Upper lobe of left lung (tissue), 6 donors: ENCODE measurements around the gene FEZ2. TPM values are rescaled to one million over a fixed set of nuclear protein-coding genes. Genes with fewer than 3 reads are reported as not detected.

Source experiments
- ATAC-seq, 2 donors: fragments of 200-7000 bp; cut with Tn5 transposase; one replicate each; pipeline ENCODE4 v1.9.1; 2022; ENCODE audit warnings: mild to moderate bottlenecking in 2 of 2, moderate library complexity in 2 of 2; ENCODE audit not compliant: low FRiP score in 2 of 2
- DNase-seq, 2 donors: peaks; one replicate each; pipeline ENCODE4 v3.0.0-alpha.2; 2019 to 2020
- H3K27ac ChIP-seq, 4 donors: fragments of 200-600 bp; sonication (generic); one replicate each; pipeline ENCODE4 v1.5.1; 2016 to 2019
- H3K27me3 ChIP-seq, 4 donors: fragments of 200-600 bp; sonication (generic); one replicate each; pipeline ENCODE4 v1.5.1; 2017 to 2019
- H3K36me3 ChIP-seq, 4 donors: fragments of 200-600 bp; sonication (generic); one replicate each; pipeline ENCODE4 v1.5.1; 2016 to 2019
- H3K4me1 ChIP-seq, 4 donors: fragments of 200-600 bp; sonication (generic); one replicate each; pipeline ENCODE4 v1.5.1; 2018 to 2019
- H3K4me3 ChIP-seq, 4 donors: fragments of 200-600 bp; sonication (generic); one replicate each; pipeline ENCODE4 v1.5.1; 2017 to 2019; ENCODE audit warnings: mild to moderate bottlenecking in 2 of 4, moderate library complexity in 1 of 4
- H3K9me3 ChIP-seq, 4 donors: fragments of 200-600 bp; sonication (generic); one replicate each; pipeline ENCODE4 v1.5.1; 2018 to 2019
- CTCF ChIP-seq, 6 experiments: fragments of 450-650 bp in 4 of 6; fragments of 200-600 bp in 2 of 6; sonication (generic) in 2 of 6; IDR thresholded peaks; one replicate each; pipeline ENCODE4 v1.5.1; 2016 to 2019; ENCODE audit warnings: antibody characterized with exemption in 6 of 6
- EP300 ChIP-seq, 4 donors: sonication (generic); formaldehyde crosslinking; IDR thresholded peaks; one replicate each; pipeline ENCODE4 v1.5.1; 2017; ENCODE audit warnings: antibody characterized with exemption in 4 of 4, control low read depth in 2 of 4
- POLR2A ChIP-seq, 4 donors: fragments of 450-650 bp; IDR thresholded peaks; one replicate each; pipeline ENCODE4 v1.5.1; 2016 to 2017; ENCODE audit warnings: antibody characterized with exemption in 4 of 4, mild to moderate bottlenecking in 2 of 4
- POLR2AphosphoS5 ChIP-seq, 2 donors: sonication (generic); formaldehyde crosslinking; IDR thresholded peaks; one replicate each; pipeline ENCODE4 v1.5.1; 2017; ENCODE audit warnings: antibody characterized with exemption in 2 of 2
- WGBS, 2 donors: methylation state at CpG; one replicate each; pipeline ENCODE4 v1.1.5; 2017 to 2018; 5-methylcytosine and 5-hydroxymethylcytosine counted together
- total RNA-seq, 6 donors: library from RNA; depleted of rRNA in 4 of 6; stranded (reverse); fragments of >200 nt in 4 of 6; gene quantifications; one replicate each; pipeline versions ENCODE4 v1.1.0 to v1.2.1, GENCODE V29; 2016 to 2021
- donor health status: DM: no; HTN: no; CAD: no; lungs with moderate emphysema.
- donor health status: DM: no; HTN: yes; CAD: no; lungs with severe emphysema.

FEZ2 gene
- total RNA-seq, 6 donors from 2014 or later = 38.2 to 81.1 (median 43.1) TPM

GRCh38 chr2:36562240-36562639 is 35.7 kb downstream of the FEZ2 start:
- Histone ChIP-seq H3K4me1 (peaks cover 22 to 28% (median 25%) of the 10 kb centered on the region in 4 donors), H3K27me3 (no peaks in the 10 kb centered on the region), H3K9me3 (no peaks in the 10 kb centered on the region), H3K36me3 (peaks cover 0 to 11% (median 0%) of the 10 kb centered on the region in 4 donors), H3K4me3 (no peak overlapping the region), H3K27ac (peak overlapping the region in 1 of 4 donors; percentile 72)
- WGBS, 2 donors = 86 to 92% methylated on average over 1 of the region's 1 CpG
- no peak for TF ChIP-seq EP300 (IDR thresholded peaks at IDR 0.05)
- no peak for DNase-seq
- ATAC-seq = no peak

GRCh38 chr2:36561237-36561944 is 36.6 kb downstream of the FEZ2 start:
- Histone ChIP-seq H3K4me3 (no peak overlapping the region), H3K36me3 (peaks cover 0 to 4% (median 0%) of the 10 kb centered on the region in 4 donors), H3K27me3 (no peaks in the 10 kb centered on the region), H3K9me3 (no peaks in the 10 kb centered on the region), H3K4me1 (peaks cover 22 to 28% (median 25%) of the 10 kb centered on the region in 4 donors), H3K27ac (peak overlapping the region; percentile 2 to 72 (median 21))
- TF ChIP-seq CTCF (IDR thresholded peaks at IDR 0.05) (no peak), POLR2A (IDR thresholded peaks at IDR 0.05) (no peak), POLR2AphosphoS5 (IDR thresholded peaks at IDR 0.05) (peak in 1 of 2 donors; percentile 55), EP300 (IDR thresholded peaks at IDR 0.05) (no peak)
- DNase-seq = peak in 1 of 2 donors; percentile 40
- peak; percentile 73 to 77 for ATAC-seq
- 57 to 69% methylated on average over 8 of the region's 8 CpGs for WGBS, 2 donors

- no peaks in the 10 kb centered on the region for H3K27me3 ChIP-seq
- TF ChIP-seq CTCF (IDR thresholded peaks at IDR 0.05) = no peak
- TF ChIP-seq EP300 (IDR thresholded peaks at IDR 0.05) = no peak
- TF ChIP-seq POLR2A (IDR thresholded peaks at IDR 0.05) = no peak
- TF ChIP-seq POLR2AphosphoS5 (IDR thresholded peaks at IDR 0.05) = no peak
Observed at GRCh38 chr2:36560726-36561125, 37.2 kb downstream of the FEZ2 start.

GRCh38 chr2:36559221-36559942 is 38.6 kb downstream of the FEZ2 start:
- Histone ChIP-seq H3K27me3 (no peaks in the 10 kb centered on the region), H3K36me3 (peaks cover 0 to 11% (median 7%) of the 10 kb centered on the region in 4 donors), H3K27ac (no peak overlapping the region), H3K4me1 (peaks cover 22 to 28% (median 25%) of the 10 kb centered on the region in 4 donors), H3K4me3 (no peak overlapping the region), H3K9me3 (no peaks in the 10 kb centered on the region)
- TF ChIP-seq CTCF (IDR thresholded peaks at IDR 0.05) (no peak), POLR2A (IDR thresholded peaks at IDR 0.05) (no peak), POLR2AphosphoS5 (IDR thresholded peaks at IDR 0.05) (no peak), EP300 (IDR thresholded peaks at IDR 0.05) (no peak)
- DNase-seq = peak in 1 of 2 donors; percentile 19
- ATAC-seq = no peak
- 90 to 92% methylated on average over 11 of the region's 11 CpGs for whole genome bisulfite sequencing, 2 donors

More at GRCh38 chr2:36560726-36561125, 37.2 kb downstream of the FEZ2 start:
- DNase-seq (no peak), ATAC-seq (no peak)
- Histone ChIP-seq H3K36me3 (peaks cover 0 to 2% (median 0%) of the 10 kb centered on the region in 4 donors), H3K4me3 (no peak overlapping the region), H3K27ac (peak overlapping the region in 1 of 4 donors; percentile 72), H3K4me1 (peaks cover 22 to 28% (median 25%) of the 10 kb centered on the region in 4 donors), H3K9me3 (no peaks in the 10 kb centered on the region)
- 95 to 96% methylated on average over 5 of the region's 5 CpGs for WGBS, 2 donors

- 65 to 68% methylated on average over 1 of the region's 1 CpG for WGBS, 2 donors
- H3K4me1 ChIP-seq = peaks cover 6 to 8% (median 8%) of the 10 kb centered on the region in 4 donors
Observed at GRCh38 chr2:36556842-36557241, 41.1 kb downstream of the FEZ2 start.

More at GRCh38 chr2:36556842-36557241, 41.1 kb downstream of the FEZ2 start:
- Histone ChIP-seq H3K9me3 (no peaks in the 10 kb centered on the region), H3K4me3 (no peak overlapping the region), H3K27ac (no peak overlapping the region), H3K27me3 (no peaks in the 10 kb centered on the region), H3K36me3 (peaks cover 2 to 24% (median 7%) of the 10 kb centered on the region in 4 donors)
- ATAC-seq (no peak), DNase-seq (no peak)
- TF ChIP-seq POLR2AphosphoS5 (IDR thresholded peaks at IDR 0.05) (no peak), EP300 (IDR thresholded peaks at IDR 0.05) (no peak), CTCF (IDR thresholded peaks at IDR 0.05) (no peak), POLR2A (IDR thresholded peaks at IDR 0.05) (no peak)
